HG03520 (cell line): ENCODE data around the gene UBE4B.
"Not testable (repeated sequence)": the region's sequence is repeated elsewhere in the genome, so short reads cannot be mapped to it uniquely, and the experiment has no call there.

Experiments
- ATAC-seq: cut with Tn5 transposase; IDR thresholded peaks from one replicate; pipeline ENCODE4 v1.9.1; 2021; ENCODE audit warnings: mild to moderate bottlenecking, moderate library complexity; ENCODE audit not compliant: unreplicated experiment

The UBE4B gene

DNA sequence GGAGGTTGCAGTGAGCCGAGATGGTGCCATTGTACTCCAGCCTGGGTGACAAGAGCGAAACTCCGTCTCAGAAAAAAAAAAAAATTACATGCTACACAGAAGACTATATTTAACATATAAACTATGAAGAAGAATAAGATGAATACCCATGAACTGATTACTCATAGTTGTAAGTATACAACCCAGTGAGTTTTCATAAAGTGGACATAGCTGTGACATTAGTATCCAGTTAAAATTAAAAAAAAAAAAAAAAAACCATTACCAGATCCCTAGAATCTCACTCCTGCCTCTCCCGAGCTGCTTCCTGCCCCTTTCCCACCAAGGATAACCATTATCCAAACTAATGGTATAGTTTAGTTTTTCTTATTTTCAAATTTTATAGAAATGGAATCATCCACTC, 37.4 kb downstream of the UBE4B start:
- no peak for ATAC-seq

DNA sequence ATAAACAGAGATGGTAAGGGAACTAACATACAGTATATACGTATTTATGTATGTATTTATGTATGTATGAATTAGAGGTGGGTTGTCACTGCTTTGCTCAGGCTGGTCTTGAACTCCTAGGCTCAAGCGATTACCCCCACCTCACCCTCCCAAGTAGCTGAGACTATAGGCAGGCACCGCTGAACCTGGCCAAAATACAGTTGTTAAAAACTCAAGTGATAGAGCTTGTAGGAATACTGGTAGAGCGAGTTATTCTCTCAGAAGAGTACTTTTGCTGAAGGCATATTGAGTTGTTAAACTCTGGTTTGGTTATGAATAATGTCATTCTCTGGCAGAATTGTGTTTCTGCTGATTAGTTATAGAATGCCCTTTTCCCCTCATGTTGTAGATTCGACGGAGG, 38.9 kb downstream of the UBE4B start:
- no peak for ATAC-seq

DNA sequence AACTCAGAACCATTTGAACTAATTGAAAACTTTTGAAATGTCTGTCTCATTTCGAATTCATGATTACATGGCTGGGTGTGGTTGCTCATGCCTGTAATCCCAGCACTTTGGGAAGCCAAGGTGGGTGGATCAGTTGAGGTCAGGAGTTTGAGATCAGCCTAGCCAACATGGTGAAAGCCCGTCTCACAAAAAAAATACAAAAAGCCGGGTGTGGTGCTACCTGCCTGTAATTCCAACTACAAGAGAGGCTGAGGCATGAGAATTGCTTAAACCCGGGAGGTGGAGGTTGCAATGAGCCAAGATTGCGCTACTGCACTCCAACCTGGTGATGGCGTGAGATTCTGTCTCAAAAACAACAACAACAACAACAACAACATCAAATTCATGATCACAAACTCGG, 40.6 kb downstream of the UBE4B start:
- not testable (repeated sequence) for ATAC-seq

DNA sequence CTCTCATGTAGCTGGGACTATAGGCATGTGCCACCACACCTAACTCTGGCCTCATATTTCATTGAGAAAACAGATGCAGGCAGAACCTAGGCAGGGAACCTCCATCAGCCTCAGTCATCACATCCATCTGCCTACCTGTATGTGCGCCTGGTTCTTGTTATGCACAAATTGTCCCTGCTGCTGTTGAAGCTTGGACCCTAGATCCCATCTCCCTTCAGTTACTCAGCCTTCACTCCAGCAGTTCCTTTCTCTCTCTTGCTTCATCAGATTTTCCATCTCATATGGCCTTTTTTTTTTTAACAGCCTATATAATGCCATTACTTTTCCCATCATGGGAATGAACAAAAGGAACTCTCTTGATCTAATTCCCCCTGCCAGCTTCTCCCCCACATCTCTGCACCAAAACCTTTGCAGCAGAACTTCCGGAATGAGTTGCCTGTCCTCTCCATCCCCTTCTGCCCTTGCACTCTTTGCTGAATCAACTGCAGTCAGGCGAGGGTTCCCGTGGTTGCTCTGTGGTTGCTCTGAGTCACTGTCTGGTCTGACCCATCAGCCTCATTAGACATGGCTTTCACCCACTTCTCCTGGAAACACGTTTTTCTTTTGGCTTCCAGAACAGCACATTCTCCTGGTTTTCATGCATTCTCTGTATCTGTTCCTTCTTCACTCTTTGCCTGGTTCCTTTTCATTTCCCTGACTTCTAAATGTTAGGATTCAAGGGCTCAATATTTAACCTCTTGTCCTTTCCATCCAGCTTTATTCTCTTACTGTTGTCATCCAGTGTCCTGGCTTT, 41.5 kb downstream of the UBE4B start:
- no peak for ATAC-seq

DNA sequence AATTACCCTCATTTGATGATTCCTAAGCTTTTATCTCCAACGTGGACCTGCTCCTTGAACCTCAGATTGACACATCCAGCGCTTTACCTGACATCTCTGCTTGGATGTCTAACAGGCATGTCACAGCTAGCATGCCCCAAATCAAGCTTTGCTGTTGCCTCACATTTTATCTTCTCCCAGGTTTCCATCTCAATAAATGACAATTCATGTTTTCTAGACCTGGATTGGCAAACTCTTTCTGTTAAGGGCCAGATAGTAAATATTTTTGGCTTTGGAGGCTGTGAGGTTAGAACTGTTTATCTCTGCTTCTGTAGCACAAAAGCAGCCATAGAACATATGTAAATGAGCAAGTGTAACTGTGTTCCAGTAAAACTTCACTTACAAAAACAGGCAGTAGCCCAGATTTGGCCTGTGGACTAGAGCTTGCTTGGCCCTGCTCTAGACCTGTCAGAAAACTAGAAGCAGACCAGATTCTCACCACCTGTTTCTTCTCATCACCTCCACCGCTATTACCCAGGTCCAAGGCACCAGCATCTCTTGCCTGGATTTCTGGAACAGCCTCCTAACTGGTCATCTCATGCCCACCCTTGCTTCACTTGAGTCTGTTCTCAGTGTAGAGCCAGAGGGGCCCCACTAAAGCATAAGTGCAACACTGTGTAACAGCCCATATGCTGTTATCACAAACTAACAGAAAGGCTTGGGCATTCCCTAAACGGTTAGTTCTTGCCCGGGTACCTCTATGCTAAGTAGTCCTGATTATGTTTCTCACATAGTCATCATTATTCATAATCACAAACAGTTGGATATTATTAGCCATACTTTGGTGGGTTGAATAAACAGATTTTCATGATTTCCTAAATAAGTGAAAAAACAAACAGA, 42.3 kb downstream of the UBE4B start:
- no peak for ATAC-seq

DNA sequence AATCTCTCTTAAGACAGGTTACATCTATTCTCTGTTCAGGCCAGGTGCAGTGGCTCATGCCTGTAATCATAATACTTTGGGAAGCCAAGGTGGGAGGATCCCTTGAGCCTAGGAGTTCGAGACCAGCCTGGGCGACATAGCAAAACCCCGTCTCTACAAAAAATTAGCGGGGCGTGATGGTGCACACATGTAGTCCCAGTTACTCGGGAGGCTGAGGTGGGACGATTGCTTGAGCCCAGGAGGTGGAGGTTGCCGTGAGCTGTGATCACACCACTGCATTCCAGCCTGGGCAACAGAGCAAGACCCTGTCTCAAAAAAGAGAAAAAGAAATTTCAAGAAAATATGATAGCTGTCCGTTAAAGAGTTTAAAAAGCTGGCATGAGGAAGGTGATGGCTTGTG, 43.0 kb downstream of the UBE4B start:
- no peak for ATAC-seq

DNA sequence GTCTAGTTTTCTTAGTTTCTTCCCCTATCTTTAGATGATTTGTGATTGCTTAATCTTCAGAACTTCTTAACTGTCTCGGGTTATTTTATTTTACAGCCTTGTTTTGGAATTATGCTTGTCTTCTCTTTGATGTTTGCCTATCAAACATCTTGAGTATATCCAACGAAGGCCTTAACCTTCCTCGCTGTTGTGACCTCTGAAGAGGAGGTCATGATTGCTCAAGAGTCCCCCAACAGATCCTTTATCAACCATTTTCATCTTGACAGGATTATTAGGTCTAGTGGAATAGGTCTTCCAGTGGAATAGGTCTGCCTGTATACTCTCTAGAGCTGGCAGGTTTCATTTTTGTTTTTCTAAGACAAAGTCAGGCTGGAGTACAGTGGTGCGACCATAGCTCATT, 45.7 kb downstream of the UBE4B start:
- ATAC-seq, result no peak

DNA sequence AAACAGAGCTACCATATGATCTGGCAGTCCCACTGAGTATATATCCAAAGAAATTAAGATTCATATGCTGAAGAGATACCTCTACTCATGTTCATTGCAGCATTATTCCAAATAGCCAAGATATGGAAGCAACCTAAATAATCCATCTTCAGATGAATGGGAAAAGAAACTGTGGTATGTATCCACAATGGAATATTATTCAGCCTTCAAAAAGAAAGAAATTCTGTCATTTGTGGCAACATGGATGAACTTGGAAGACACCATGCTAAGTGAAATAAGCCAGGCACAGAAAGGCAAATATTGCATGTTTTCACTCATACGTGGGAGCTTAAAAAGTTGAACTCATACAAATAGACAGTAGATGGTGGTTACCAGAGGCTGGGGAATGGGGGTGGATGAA, 47.8 kb downstream of the UBE4B start:
- ATAC-seq, result no peak

DNA sequence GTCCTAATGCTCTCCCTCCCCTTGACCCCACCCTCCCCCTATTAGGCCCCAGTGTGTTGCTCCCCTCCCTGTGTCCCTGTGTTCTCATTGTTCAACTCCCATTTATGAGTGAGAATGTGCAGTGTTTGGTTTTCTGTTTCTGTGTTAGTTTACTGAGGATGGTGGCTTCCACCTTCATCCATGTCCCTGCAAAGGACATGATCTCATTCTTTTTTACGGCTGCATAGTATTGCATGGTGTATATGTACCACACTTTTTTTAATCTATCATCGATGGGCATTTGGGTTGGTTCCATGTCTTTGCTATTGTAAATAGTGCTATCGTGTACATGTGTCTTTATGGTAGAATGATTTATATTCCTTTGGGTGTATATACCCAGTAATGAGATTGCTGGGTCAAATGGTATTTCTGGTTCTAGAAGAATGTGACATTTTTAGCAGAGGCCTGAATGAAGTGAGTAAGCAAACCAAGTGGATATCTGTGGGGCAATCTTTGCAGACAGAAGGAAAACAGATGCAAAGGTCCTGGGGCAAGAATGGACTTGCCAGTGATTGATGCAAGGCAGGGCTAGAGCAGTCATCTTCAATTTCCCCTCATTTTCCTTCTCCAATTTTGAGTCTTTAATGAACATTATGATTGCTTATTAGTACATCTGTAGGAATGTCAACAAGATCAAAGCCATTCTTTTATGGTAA, 50.2 kb downstream of the UBE4B start:
- no peak for ATAC-seq

DNA sequence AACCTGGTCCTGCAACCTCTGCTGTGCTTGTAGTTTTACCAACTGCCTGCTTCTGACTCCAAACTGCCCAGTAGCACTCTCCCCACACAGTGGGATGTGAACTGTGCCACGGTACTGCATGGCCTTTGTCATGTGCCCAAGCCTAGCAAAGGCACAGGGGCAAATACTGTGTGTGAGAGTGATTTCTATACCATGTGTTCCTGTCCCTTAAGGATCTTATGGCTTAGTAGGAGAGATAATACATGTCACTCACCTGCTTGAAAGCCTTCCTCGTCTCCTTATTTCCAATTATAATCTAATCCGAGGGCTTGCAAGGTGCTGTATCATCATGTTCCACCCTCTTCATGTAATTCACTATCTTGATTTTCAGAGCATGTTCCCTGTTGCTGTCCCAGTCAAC, 51.3 kb downstream of the UBE4B start:
- no peak for ATAC-seq

DNA sequence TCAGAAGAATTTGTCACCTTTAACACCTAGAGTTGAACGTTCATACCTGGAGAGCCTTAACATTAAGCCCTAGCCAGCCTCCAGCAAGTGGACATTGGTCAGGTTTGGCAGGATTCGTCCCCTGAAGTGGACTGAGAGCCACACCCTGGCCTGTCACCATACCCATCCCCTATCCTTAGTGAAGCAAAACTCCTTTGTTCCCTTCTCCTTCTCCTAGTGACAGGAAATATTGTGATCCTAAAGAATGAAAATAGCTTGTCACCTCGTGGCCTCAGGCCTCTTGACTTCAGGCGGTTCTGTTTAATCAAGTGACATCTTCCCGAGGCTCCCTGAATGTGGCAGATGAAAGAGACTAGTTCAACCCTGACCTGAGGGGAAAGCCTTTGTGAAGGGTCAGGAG, 52.3 kb downstream of the UBE4B start:
- no peak for ATAC-seq

DNA sequence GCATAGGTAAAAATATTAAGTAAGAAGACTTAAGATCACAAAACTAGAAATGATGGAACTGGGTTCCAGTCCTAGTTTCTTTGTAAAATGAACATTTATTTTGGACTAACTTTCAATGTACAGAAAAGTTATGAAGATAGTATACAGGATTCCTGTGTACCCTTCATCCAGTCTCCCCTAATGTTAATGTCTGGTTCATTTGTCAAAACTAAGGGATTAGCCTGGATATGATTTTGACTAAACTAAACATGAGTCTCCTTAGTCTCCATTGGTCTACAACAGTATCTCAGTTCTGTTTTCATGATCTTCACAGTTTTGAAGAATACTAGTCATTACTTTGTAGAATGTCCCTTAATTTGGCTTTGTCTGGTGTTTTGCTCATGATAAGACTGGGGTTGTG, 54.5 kb downstream of the UBE4B start:
- ATAC-seq, result no peak

DNA sequence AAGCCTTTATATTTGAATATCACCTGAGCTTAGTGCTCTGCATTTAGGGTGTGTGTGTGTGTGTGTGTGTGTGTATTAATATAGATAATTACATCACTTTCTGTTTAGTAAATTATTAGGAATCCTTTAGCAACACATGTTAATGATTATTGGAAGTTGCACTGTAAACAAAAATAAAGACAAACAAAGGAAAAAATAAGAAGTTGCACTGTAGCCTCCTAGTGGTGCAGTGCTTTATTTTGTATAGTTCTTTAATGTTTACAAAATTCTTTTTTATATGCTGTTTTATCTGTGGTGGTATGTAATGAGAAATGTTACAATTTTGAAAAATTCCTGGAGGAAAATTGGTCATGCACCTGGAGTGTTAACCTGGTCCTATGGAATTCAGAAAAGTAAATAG, 69.2 kb downstream of the UBE4B start:
- ATAC-seq, result no peak

DNA sequence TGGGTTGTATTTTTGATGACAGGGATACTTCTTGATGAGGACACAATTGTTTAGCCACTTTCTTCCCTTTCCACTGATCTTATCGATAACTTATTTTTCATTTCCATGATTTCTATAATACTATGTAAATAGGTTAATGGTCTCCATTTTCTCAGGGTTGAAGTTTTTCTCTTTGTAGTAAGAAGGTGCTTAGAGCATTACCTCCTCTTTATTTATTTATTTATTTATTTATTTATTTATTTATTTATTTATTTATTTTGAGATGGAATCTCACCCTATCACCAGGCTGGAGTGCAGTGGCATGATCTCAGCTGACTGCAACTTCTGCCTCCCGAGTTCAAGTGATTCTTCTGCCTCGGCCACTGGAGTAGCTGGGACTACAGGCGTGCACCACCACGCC, 70.4 kb downstream of the UBE4B start:
- ATAC-seq, result no peak

DNA sequence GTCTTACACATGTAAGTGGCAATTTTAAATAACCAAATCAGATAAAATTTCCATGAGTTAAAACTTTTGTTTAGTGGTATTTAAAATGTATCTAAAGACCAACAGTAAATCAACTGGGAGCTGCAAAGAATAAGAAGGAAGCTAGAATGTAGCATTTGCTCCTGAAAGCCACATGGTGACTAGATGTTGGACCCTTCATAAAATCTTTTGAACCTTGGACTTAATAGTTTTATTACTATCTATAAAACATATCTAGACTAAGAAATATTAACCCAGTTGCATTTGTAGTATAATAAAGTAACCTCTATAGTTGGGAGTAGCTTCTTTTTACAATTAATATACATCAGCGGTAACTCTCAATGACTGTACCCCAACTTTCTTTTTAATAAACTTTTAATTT, 72.1 kb downstream of the UBE4B start:
- no peak for ATAC-seq

DNA sequence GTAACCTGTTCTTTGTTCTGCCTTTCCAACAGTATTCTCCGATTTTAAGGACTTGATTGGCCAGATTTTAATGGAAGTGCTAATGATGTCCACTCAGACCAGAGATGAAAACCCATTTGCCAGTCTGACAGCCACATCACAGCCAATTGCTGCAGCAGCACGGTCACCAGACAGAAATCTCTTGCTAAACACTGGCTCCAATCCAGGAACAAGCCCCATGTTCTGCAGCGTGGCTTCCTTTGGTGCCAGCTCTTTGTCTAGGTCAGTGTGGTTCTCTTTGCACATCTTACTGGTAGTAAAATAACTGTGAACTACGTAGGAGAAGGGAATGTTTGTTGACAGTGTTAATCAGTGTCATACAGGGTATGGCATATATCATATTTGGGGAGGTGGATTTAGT, 72.7 kb downstream of the UBE4B start:
- ATAC-seq, result no peak

DNA sequence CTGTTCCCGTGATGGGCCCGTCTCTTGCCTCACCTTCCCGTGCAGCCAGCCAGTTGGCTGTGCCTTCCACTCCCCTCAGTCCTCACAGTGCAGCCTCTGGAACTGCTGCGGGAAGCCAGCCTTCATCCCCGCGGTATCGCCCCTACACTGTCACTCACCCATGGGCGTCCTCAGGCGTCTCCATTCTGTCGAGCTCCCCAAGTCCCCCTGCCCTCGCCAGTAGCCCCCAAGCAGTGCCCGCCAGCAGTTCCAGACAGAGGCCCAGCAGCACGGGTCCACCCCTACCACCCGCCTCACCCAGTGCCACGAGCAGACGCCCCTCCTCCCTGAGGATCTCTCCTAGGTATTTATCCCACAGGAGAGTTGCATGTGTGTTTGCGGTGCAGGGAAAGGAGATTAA, 73.5 kb downstream of the UBE4B start:
- no peak for ATAC-seq

DNA sequence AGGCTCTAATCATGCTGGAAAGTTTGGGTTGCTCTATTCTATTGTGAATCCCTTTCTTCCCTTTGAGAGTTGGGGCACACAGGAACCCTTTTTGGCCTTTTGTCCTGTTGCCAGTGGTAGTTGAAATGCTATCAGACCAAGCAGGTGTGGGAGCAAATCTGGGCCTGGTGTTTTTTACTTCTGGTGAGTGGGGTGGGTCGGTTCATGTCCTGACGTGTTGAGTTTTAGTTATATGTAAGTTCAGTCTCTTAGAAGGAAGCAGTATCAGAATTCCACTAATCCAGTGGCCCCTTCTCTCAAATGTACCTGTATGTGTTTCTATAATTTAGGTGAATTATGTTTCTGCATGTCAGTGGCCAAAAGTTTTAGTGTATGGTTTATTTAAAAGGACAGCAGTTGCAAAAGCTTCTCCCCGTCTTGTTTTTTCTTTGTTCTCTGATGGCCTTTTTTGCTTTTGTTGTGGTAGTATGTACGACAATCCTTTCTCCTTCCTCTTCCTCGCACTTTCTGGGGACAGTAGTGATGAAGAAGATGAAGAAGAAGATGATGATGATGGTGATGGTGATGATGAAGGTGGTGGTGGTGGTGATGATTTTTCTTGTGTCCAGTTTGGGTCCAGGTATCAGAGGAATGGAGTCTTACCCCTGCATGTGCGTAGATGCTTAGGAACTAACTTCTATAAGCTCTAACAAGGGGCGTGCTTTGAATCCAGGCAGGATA, 74.2 kb downstream of the UBE4B start:
- ATAC-seq, result no peak

DNA sequence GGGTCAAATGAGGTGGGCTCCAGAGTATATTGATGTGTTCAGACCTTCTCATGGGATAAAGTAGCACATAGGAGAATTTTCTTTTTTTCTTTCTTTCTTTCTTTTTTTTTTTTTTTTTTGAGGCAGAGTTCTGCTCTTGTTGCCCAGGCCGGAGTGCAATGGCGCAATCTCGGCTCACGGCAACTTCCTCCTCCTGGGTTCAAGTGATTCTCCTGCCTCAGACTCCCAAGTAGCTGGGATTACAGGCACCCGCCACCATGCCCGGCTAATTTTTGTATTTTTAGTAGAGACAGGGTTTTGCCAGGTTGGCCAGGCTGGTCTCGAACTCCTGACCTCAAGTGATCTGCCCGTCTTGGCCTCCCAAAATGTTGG, 74.7 kb downstream of the UBE4B start:
- not testable (repeated sequence) for ATAC-seq

DNA sequence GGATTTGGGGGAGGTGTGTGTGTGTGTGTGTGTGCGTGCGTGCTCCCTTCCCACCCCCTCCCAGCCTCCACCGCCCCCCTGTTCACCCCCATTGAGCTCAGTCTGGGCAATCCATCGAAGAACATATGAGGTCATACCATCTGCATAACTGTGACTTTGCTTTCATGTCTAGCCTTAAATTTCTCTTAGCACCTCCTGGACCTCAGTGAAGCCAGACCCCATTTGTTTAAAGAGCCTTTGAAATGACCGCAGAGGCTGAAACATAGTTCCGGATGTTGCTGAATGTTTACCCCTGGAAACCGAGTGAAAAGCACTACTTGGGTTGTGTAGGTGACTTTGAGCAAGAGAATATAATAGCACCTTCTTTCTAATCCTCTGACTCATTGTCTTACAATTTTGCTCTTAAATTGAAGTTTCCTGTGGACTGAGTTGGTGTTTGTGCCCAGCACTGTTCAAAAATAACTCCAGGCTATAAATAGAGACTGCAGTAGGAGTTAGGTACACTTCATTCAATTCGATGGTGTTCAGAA, 75.4 kb downstream of the UBE4B start:
- ATAC-seq, result no peak
